CD4-positive, alpha-beta T cell treated with Interferon alpha-2 for 1 hour (primary cell): ENCODE data around the gene FMNL3.
"Not testable (repeated sequence)": the region's sequence is repeated elsewhere in the genome, so short reads cannot be mapped to it uniquely, and the experiment has no call there.

Experiments used
- DNase-seq, 2 donors: peaks; one replicate each; pipeline ENCODE4 v3.0.0-alpha.2; 2020 to 2022

The FMNL3 gene

GRCh38 chr12:49707128-49707811, at the start of gene FMNL3:
TSS of gene FMNL3 (minus strand) at chr12:49707405. CDS start at chr12:49707180, 225 bp downstream.
- DNase-seq: peak; percentile 98 to 99

GRCh38 chr12:49750996-49751393, 43.8 kb upstream of the FMNL3 start:
- no peak for DNase-seq

GRCh38 chr12:49750027-49750995, 43.1 kb upstream of the FMNL3 start:
- peak in 1 of 2 donors; percentile 40 for DNase-seq

GRCh38 chr12:49748800-49749199, 41.6 kb upstream of the FMNL3 start:
- DNase-seq: no peak

- DNase-seq: no peak
Observed at GRCh38 chr12:49748306-49748705, 41.1 kb upstream of the FMNL3 start.

- no peak for DNase-seq
Observed at GRCh38 chr12:49744363-49744885, 37.2 kb upstream of the FMNL3 start.

GRCh38 chr12:49741882-49742620, 34.8 kb upstream of the FMNL3 start:
- peak; percentile 90 to 94 for DNase-seq

- DNase-seq: peak; percentile 100
Observed at GRCh38 chr12:49740930-49741881, 34.0 kb upstream of the FMNL3 start, which contains the start of gene TMBIM6. TSS of gene TMBIM6 (plus strand) at chr12:49741557. CDS start at chr12:49752494, 10,937 bp downstream.

GRCh38 chr12:49740277-49740676, 33.1 kb upstream of the FMNL3 start:
- not testable (repeated sequence) for DNase-seq

GRCh38 chr12:49738721-49739120, 31.5 kb upstream of the FMNL3 start:
- DNase-seq: not testable (repeated sequence)

GRCh38 chr12:49734900-49735299, 27.7 kb upstream of the FMNL3 start:
- DNase-seq: not testable (repeated sequence)

- no peak for DNase-seq
Observed at GRCh38 chr12:49733219-49734017, 26.2 kb upstream of the FMNL3 start.

GRCh38 chr12:49730568-49731101, 23.4 kb upstream of the FMNL3 start:
- DNase-seq: no peak

- no peak for DNase-seq
Observed at GRCh38 chr12:49730050-49730449, 22.8 kb upstream of the FMNL3 start.

- DNase-seq: no peak
Observed at GRCh38 chr12:49728446-49728845, 21.2 kb upstream of the FMNL3 start.

GRCh38 chr12:49721355-49721754, 14.2 kb upstream of the FMNL3 start:
- not testable (repeated sequence) for DNase-seq

- no peak for DNase-seq
Observed at GRCh38 chr12:49720214-49720613, 13.0 kb upstream of the FMNL3 start.

GRCh38 chr12:49717800-49718199, 10.6 kb upstream of the FMNL3 start:
- DNase-seq: not testable (repeated sequence)

- no peak for DNase-seq
Observed at GRCh38 chr12:49716553-49716952, 9.3 kb upstream of the FMNL3 start.

- DNase-seq: not testable (repeated sequence)
Observed at GRCh38 chr12:49713952-49714351, 6.7 kb upstream of the FMNL3 start.
